Endometrial microvascular endothelial cells (primary cell): Measurements from ENCODE around the gene RHEBL1. TPM values are rescaled to one million over a fixed set of nuclear protein-coding genes. Genes with fewer than 3 reads are reported as not detected.

ENCODE experiments used
- in situ Hi-C: cut with HindIII; loops from 2 replicates; pipeline ENCODE4 v1.10.0; 2017; ENCODE audit warnings: low sequenced_read_pairs, low pct_unique_long_range_greater_than_20kb; ENCODE audit errors: inconsistent ontology term
- total RNA-seq: library from RNA; depleted of rRNA; stranded (reverse); fragments of >200 nt; gene quantifications from one replicate; pipeline ENCODE4 v1.2.3, GENCODE V29; 2015; ENCODE audit errors: inconsistent ontology term

RHEBL1 gene
- total RNA-seq, 1 donor from 2014 or later, result 0.46 TPM

DNA sequence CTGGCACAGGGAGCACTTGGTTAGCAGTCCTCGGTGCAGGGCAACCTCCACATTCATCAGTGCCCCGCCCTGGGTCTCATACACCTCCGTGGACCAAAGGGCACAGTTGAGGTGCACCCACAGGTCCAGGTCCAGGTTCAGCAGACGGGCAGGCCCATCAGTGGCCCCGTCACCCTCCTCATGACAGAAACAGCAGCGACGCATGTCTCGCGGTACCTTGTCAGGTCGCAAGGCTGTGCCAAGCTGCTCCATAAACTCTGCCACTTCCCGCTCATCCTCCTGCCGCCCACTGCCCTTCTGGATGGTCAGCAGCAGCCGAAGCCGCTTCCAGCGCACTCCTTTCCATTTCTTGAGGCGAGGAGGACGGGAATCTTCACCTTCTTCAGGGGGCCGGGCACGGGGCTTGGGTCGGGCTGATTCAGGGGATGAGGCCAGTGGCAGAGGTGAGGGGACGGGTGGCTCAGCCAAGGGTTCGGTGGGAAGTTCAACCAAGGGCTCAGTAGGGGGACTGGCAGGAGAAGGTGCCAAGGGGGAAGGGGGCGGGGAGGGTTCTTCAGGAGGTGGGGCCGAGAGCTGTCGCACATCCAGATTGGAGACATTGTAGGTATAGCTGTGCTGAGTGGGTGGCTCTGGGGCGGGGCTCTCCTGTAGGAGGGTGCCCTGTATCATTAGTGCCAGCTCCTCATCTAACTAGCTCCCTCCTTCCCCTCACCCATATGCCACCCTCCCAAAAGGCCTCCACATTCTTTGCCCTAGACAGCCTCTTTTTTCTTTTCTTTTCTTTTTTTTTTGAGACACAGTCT lies 42.9 kb downstream of the RHEBL1 start:
- in situ Hi-C loops, result no loop called here

DNA sequence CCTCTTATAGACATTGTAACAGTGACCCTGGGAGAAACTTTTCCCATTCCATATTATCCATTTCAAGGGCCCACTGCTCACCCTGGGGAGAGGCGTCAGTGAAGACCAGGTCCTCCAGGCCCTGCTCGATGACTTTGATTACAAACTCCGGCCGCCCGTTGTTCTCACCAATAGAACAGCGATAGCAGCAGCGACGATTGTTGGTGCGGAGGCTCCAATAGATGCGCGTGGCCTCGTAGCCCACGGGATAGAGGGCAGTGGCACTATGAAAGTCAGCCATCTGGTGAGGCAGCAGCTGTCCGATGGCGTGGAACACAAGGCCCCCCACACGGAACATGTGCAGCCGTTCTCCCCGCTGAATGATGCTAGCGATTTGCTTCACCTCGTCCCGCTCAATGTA lies 43.7 kb downstream of the RHEBL1 start:
- in situ Hi-C loops, result no loop called here

- in situ Hi-C loops, result no loop called here
Observed at GRCh38 chr12:49025463-49025862, 44.3 kb downstream of the RHEBL1 start.

DNA sequence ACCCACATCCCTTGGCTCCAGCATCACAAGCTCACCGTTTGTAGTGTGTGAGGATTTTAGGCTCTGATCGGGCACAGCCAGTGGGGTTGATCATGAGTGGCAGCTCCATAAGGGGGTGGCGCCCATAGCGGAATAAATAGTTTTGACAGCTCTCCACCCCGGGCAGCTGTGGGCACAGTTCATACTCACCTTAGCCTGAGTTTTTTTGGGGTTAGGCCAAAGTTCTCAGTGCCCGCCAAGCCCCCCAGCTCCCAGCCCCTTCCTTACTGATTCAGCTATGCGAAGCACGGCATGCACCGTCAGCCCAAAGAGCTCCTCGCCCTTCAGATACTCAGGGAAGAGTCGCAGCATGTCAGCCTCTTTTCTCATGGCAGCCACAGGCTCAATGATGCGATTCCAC lies 45.2 kb downstream of the RHEBL1 start:
- in situ Hi-C loops, result no loop called here

DNA sequence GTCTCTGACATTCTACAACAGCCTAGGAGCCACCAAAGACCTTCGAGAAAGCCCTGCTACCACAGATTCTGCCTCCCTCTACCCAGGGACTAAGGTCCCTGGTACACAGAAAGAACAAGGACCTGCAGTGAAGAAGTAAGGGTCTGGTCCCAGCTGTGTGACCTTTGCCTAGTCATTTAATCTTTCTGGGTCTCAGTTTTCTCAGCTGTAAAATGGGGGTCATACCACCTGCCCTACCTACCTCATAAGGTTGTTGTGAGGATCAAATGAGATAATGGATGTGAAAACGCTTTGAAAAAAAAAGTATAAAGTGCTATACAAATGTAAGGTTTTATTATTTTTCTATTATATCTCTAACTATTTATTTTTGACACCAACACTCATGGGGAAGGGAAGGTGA lies 46.0 kb downstream of the RHEBL1 start:
- in situ Hi-C loops, result no loop called here

GRCh38 chr12:49022558-49023178 lies 47.1 kb downstream of the RHEBL1 start:
- in situ Hi-C loops, result no loop called here

GRCh38 chr12:49021292-49021915 lies 48.4 kb downstream of the RHEBL1 start:
- in situ Hi-C loops, result no loop called here

DNA sequence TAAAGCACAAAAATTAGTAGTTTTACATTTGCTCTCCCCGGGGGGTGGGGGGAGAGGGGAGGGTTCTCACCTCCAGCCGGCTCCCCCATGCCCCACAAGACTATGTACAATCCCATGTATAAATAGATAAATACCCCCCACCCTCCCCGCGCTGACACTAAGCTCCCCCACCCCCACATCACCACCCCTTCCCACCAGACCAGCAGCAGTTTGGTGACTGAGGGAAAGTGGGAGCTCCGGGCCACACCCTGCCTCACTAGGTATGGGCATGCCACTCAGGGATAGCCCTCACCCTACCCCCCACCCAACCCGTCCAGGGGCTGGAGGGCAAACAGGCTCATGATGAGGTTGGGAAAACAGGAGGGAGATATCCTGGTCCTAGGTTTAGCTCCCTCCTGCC lies 49.3 kb downstream of the RHEBL1 start:
- in situ Hi-C loops, result no loop called here

GRCh38 chr12:49019443-49020324 lies 50.1 kb downstream of the RHEBL1 start:
- in situ Hi-C loops, result no loop called here

- in situ Hi-C loops, result no loop called here
Observed at GRCh38 chr12:49019120-49019430, 50.7 kb downstream of the RHEBL1 start.

DNA sequence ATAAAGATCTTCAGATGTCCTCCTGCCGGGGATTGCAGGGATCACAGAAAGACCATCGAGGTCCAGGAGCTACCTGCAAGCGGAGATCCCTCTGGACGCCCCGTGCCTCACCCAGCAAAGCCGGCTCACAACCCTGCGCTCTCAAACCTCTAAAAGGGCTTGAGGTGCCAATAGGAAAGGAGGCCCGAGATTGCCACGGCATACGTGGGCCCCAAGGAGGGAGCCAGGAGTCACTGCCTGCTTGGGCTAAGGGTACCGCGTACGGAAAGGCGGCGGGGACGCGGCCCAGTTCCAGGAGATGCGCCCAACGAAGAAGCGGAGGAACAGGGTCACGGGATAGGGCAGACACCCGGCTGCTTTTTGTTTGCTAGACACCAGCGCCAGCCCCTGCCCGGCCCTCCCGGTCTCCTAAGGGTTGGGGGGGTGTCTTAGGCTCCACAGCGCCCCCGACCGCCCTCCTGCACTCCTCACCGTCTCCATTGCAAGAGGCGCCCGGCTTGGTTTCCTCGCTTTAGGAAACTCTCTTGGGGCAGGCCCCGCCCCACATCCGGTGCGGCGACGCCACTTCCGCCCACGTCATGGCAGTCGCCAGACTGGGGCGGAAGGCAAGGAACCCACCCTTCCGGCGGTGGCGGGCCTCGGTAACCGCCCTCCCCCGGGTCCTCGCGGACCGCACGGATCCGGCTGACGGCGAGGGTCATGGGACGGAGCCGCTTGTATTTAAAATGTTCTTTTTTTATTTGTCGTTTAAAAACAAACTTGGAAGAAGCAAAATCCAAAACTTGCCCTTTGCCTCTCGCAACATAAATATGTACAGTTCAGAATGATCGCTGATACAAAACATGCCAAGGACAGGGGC lies 51.3 kb downstream of the RHEBL1 start, which contains the start of gene PRKAG1:
TSS of gene PRKAG1 (minus strand) at position 516 of the 859 bp plus-strand sequence. CDS start at position 480, 36 bp downstream.
- in situ Hi-C loops, result no loop called here

- in situ Hi-C loops, result no loop called here
Observed at GRCh38 chr12:49017891-49018260, 51.9 kb downstream of the RHEBL1 start.

DNA sequence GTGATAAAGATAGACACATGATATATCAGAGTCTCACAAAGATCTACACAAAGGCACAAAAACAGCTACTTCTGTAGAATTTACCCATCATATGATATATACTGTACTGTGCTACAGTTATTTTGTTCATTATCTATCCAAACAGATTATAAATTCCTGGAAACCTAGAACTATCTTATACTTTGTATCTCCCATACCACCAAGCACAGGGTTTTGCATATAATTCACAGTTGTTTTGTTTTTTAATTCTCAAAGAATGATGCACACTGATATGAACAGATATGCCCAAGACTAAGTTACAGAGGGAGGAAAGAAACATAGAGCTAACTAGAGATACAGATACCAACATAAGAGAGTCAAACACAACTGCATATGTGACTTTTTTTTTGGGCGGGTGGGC lies 54.6 kb downstream of the RHEBL1 start:
- in situ Hi-C loops, result no loop called here

Other genes starting within 250 kb of the RHEBL1 start
- gene DDX23, start 217.8 kb downstream of the RHEBL1 start, total RNA-seq, result 86.7 TPM
- 4.2 TPM for gene RND1, start 204.1 kb downstream of the RHEBL1 start, total RNA-seq
- 53.0 TPM for gene FKBP11, start 144.5 kb downstream of the RHEBL1 start, total RNA-seq
- 114 TPM for gene ARF3, start 112.5 kb downstream of the RHEBL1 start, total RNA-seq
- gene WNT10B, start 98.2 kb downstream of the RHEBL1 start, total RNA-seq, result not detected
- not detected for gene WNT1, start 91.7 kb downstream of the RHEBL1 start, total RNA-seq
- gene DDN, start 70.6 kb downstream of the RHEBL1 start, total RNA-seq, result 0.93 TPM
- 87.2 TPM for gene PRKAG1, start 51.2 kb downstream of the RHEBL1 start, total RNA-seq
- 23.4 TPM for gene KMT2D, start 9.2 kb downstream of the RHEBL1 start, total RNA-seq
- gene DHH, start 24.8 kb upstream of the RHEBL1 start, total RNA-seq, result 6.2 TPM
- gene LMBR1L, start 40.9 kb upstream of the RHEBL1 start, total RNA-seq, result 59.4 TPM
- gene TUBA1B, start 61.4 kb upstream of the RHEBL1 start, total RNA-seq, result 4,601 TPM
- 848 TPM for gene TUBA1A, start 119.1 kb upstream of the RHEBL1 start, total RNA-seq
- gene TUBA1C, start 195.1 kb upstream of the RHEBL1 start, total RNA-seq, result 2,045 TPM
- not detected for gene PRPH, start 225.2 kb upstream of the RHEBL1 start, total RNA-seq